Activated CD4-positive, CD25-positive, alpha-beta regulatory T cell (primary cell): ENCODE results near the gene PTBP2.

ENCODE experiments used
- DNase-seq, 4 experiments: peaks; one replicate each; lab custom pipeline; 2025; lab: John Stamatoyannopoulos, UW

PTBP2 gene

DNA sequence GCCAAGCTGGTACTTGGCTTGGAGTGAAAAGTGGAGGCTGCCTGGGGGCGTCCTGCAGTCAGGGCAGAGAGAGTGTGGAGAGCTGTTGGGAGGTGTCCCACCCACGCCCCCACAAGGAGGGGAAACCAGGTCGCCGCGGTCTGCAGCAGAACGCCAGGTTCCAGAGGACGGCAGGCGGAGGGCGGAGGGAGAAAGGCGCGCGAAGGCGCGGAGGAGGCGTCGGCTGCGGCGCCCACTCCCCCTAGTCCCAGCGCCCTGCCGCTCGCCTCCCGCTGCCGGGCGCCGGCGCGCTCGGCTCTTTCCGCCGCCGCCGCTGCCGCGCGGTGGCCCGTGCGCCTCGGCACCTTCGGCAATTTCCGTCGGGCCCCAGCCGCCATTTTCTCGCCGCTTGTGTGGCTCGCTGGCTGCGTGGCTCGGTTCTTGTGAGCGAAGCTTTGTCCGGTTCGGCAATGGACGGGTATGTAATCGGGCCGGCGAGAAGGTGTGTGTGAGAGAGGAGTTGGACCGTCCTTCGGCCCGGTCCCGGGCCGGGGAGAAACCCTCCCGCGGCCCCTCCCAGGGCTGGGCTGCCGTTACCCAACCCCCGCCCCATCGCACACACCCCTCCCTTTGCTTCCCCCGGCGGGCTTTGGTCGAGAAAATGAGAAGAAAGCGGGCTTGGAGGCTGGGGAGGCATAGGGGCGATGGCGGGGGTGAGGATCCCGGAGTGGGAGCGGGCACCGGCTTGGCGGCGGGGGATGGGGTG is at the start of gene PTBP2:
PTBP2 (plus strand) TSS at position 369 of the 745 bp plus-strand sequence; CDS start at position 450, 81 bp downstream.
- peak; percentile 61 to 67 (median 64) for DNase-seq

DNA sequence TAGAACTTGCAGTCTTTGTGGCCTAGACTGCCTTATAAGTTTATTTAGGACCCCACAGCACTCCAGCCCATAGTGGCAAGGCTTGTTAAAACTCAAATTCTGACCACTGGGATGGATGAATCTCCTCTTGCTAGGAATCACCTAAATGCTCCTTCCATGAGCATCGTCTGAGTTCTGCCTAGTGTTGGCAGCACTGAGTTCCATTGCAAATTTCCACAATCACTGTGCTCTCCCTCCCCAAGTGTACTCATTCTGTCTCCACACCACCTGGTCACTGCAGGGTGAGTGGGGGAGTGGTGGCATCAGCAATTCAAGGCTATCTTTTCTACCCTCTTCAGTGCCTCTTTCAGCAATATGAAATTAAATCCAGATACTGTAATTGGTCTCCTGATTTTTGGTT is 46.7 kb upstream of the PTBP2 start:
- DNase-seq = no peak

DNA sequence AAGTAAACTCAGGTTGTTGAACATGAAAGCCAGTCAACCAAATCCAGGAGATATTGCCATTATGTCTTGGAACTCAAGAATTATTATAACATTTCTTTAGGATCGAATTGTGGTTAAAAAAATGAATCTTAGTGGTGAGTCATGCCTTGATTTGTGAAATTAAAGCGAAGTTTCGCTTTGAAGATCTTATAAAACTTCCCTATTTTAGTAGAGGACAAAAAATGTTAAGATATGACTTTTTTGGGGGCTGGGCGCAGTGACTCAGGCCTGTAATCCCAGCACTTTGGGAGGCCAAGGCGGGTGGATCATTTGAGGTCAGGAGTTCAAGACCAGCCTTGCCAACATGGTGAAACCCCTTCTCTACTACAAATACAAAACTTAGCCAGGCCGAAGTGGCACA is 39.5 kb upstream of the PTBP2 start:
- DNase-seq = no peak

DNA sequence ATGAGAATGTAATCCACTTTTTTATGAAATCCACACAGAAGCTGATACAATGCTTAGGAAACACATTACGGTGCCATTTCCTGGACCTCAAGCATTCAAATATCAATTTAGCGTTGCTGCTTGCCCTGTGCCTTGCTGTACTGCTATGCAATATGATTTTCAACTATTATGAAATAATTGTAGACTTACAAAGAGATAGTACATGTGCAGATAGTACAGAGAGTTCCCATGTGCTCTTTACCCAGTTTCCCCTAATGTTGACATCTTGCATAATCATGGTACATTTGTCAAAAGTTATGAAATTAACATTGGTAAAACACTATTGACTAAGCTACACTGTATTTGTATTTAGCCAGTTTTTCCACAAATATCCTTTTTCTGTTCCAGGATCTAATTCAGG is 37.7 kb upstream of the PTBP2 start:
- DNase-seq = no peak

- no peak for DNase-seq
Measured at GRCh38 chr1:96684744-96685143, 36.8 kb upstream of the PTBP2 start.

DNA sequence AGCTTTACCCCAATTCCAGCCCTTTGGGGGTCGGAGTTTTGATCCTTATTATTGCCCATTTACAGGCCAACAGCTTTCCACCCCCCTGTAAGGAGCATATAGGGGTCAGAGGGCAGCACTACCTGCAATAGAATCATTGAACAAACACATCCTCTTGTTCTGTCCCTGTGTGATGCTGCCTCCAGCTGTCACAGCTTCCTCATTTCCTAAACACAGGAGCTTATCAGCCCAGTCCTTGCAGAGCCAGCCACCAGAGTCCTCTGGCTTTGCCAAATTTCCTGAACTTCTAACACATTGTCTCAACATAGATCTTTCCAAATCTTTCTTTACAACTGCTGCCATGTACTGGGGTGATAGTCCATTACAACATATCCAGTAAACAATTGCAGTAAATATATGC is 32.8 kb upstream of the PTBP2 start:
- no peak for DNase-seq

- no peak for DNase-seq
Measured at GRCh38 chr1:96695954-96696353, 25.6 kb upstream of the PTBP2 start.

- DNase-seq = no peak
Measured at GRCh38 chr1:96698342-96698983, 23.1 kb upstream of the PTBP2 start.

GRCh38 chr1:96703186-96703585 is 18.4 kb upstream of the PTBP2 start:
- no peak for DNase-seq

DNA sequence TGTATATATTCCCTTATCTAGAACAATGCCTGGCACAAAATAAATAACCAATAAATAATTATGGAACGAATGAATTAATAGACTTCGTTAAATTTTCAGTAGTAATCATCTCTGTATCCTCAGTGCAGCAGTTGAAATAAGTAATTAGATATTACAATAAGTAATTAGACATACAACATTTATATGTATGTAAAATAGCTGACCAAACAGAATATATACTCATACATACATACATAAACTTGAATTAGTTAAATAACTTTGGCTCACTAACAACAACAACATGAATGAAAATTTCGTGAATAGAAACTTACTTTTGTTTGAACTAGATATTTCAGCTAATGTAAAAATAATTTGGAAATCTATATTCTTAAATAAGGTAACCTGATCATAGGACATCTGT is 14.6 kb upstream of the PTBP2 start:
- DNase-seq = no peak

- no peak for DNase-seq
Measured at GRCh38 chr1:96708482-96708881, 13.1 kb upstream of the PTBP2 start.

DNA sequence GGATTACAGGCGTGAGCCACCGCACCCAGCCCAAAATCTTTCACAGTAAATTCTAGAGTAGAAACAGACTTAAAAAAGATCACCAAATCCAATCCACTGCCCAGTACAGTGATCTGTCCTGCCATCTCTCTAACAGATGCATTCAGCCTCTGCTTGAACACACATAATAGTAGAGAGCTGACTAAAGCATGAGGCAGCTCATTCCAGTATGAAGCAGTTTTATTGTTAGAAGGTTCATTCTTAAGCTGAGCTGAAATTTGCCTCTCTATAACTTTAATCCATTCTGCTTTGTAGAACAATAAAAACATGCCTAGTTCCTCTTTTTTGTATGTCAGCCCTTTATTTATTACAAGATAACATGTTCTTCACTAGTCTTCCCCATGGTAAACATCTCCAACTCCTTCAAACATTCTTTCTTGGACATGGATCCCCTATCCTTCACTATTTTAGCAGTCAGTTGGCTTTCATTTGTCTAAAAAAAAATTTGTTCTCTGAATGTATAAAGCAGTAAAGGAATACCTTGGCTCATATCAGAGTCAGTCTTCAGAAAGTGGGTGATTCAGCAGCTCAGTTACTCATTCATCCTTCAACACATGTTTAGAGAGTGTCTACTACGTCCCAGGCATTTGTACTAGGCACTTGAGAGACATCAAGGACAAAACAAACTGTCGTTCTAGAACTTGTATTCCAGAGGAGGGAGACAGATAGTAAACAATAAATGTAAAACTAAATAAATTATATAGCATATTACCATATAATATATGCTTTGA is 10.7 kb upstream of the PTBP2 start:
- DNase-seq = no peak

- DNase-seq = no peak
Measured at GRCh38 chr1:96713649-96714048, 7.9 kb upstream of the PTBP2 start.

- DNase-seq = no peak
Measured at GRCh38 chr1:96714881-96715280, 6.7 kb upstream of the PTBP2 start.

- no peak for DNase-seq
Measured at GRCh38 chr1:96715482-96715881, 6.1 kb upstream of the PTBP2 start.

DNA sequence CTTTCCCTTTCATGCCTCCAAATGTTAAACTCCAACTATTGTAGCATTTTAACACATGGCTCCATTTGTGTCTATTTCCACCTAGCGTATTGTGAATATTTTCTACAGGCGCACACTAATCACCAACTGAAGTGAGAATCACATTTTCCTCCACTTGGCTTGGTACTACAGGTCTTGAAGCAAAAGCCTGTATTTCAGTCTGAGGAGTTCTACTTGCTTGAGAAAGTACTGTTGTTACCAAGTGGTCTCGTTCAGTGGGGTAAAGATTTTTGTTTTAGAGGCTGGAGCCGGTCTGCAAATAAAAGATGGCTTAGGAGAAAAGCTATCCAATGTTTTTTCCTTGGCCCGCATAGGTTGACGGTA is 550 bp upstream of the PTBP2 start:
- no peak for DNase-seq

- peak in 3 of 4 experiments; percentile 29 to 50 (median 45) for DNase-seq
Measured at GRCh38 chr1:96722161-96722922, 758 bp downstream of the PTBP2 start.

- DNase-seq = no peak
Measured at GRCh38 chr1:96722958-96723357, 1.4 kb downstream of the PTBP2 start.

DNA sequence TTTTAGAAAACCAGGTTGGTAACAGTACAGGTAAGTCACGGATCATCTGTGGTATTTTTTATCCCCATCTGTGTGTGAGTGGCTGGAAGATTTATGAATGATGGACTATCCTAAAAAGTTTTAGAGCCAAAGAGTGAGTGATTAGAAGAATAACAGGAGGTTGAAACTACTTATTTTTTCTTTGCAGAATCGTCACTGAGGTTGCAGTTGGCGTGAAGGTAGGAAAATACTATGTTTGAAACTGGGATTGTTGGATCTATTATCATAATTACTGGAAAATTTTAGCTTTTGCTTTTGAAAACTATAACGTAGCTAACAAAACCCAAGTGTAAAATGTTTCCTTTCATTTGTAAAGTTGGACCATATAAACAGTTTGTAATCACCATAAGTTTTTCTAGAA is 1.8 kb downstream of the PTBP2 start:
- DNase-seq = no peak

- DNase-seq = no peak
Measured at GRCh38 chr1:96723936-96724335, 2.4 kb downstream of the PTBP2 start.

GRCh38 chr1:96727860-96728259 is 6.3 kb downstream of the PTBP2 start:
- DNase-seq = no peak

DNA sequence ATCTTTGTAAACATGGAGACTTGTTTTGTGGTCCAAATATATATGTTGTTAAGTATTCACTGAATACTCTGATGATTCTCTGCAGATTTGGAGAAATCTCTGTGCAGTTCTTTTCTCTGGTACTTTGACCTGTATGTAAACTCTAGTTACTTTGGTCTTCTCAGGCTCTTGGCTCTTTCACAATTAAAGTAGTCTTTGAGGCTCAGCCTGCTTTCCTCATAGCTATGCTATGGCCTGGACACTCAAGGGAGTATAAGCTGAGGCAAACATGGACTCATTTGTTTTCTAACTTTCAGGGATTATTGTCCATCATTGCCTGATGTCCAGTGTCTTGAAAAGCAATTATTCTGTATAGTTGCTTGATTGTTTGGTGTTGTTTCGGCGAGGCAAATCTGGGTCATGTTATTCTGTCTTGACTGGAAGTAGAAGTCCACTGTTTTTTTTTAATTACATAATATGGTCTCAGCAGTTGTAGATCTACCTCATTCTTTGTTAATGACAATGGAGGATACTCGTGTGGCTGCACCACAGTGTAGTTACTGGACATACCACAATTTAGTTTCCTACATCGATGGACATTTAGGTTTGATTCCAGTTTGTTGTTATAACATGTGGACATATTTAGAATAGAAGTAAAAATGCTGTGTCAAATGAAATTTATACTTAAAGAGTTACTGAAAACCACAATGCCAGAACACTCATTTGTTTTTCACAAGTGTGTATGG is 9.2 kb downstream of the PTBP2 start:
- no peak for DNase-seq
